HG03066 (cell line): Measurements from ENCODE around the gene SPNS2.

Source experiments
- ATAC-seq: cut with Tn5 transposase; IDR thresholded peaks from one replicate; pipeline ENCODE4 v1.9.1; 2021; ENCODE audit warnings: low read depth; ENCODE audit not compliant: unreplicated experiment

The SPNS2 gene

GRCh38 chr17:4498461-4499397, at the start of gene SPNS2:
Gene SPNS2 (plus strand): TSS chr17:4498881. CDS start chr17:4499048, 167 bp downstream.
- ATAC-seq = no peak

- no peak for ATAC-seq
Measured at GRCh38 chr17:4449736-4450135, 48.9 kb upstream of the SPNS2 start.

GRCh38 chr17:4450710-4451316, 47.9 kb upstream of the SPNS2 start:
- ATAC-seq = no peak

GRCh38 chr17:4453812-4454591, 44.7 kb upstream of the SPNS2 start:
- ATAC-seq = no peak

- no peak for ATAC-seq
Measured at GRCh38 chr17:4460661-4461060, 38.0 kb upstream of the SPNS2 start.

- ATAC-seq = no peak
Measured at GRCh38 chr17:4463818-4464476, 34.7 kb upstream of the SPNS2 start.

- no peak for ATAC-seq
Measured at GRCh38 chr17:4465786-4466185, 32.9 kb upstream of the SPNS2 start.

- no peak for ATAC-seq
Measured at GRCh38 chr17:4467287-4467686, 31.4 kb upstream of the SPNS2 start.

- no peak for ATAC-seq
Measured at GRCh38 chr17:4469552-4469951, 29.1 kb upstream of the SPNS2 start.

- ATAC-seq = no peak
Measured at GRCh38 chr17:4472286-4472685, 26.4 kb upstream of the SPNS2 start.

- ATAC-seq = no peak
Measured at GRCh38 chr17:4474093-4474492, 24.6 kb upstream of the SPNS2 start.

GRCh38 chr17:4475001-4475400, 23.7 kb upstream of the SPNS2 start:
- ATAC-seq = no peak

GRCh38 chr17:4475463-4475862, 23.2 kb upstream of the SPNS2 start:
- no peak for ATAC-seq

- no peak for ATAC-seq
Measured at GRCh38 chr17:4476017-4476416, 22.7 kb upstream of the SPNS2 start.

GRCh38 chr17:4476511-4477070, 22.1 kb upstream of the SPNS2 start:
- no peak for ATAC-seq

GRCh38 chr17:4477255-4477791, 21.4 kb upstream of the SPNS2 start:
- ATAC-seq = no peak

GRCh38 chr17:4478318-4478830, 20.3 kb upstream of the SPNS2 start:
- ATAC-seq = no peak

GRCh38 chr17:4479340-4479981, 19.2 kb upstream of the SPNS2 start:
- ATAC-seq = no peak

- no peak for ATAC-seq
Measured at GRCh38 chr17:4479982-4480751, 18.5 kb upstream of the SPNS2 start.
